Coronary artery (tissue), 2 donors: Measurements from ENCODE around the gene LRRC31.

Experiments used
- DNase-seq: peaks from one replicate; pipeline ENCODE4 v3.0.0-alpha.2; 2017; ENCODE audit warnings: low spot score
- H3K27ac ChIP-seq, 2 donors: fragments of 200-600 bp; sonication (generic); one replicate each; pipeline ENCODE4 v1.5.1; 2016 to 2019
- H3K4me3 ChIP-seq: fragments of 200-600 bp; sonication (generic); 2 replicates; pipeline ENCODE4 v1.5.1; 2016; ENCODE audit warnings: mild to moderate bottlenecking, moderate library complexity
- TF ChIP-seq, protein P1 (sequence below): fragments of 200-600 bp; sonication (generic); IDR thresholded peaks from one replicate; pipeline ENCODE4 v1.5.1; 2019; ENCODE audit warnings: antibody characterized with exemption

Gene LRRC31

GRCh38 chr3:169864270-169864669 is 5.5 kb downstream of the LRRC31 start:
- TF ChIP-seq, protein P1, sequence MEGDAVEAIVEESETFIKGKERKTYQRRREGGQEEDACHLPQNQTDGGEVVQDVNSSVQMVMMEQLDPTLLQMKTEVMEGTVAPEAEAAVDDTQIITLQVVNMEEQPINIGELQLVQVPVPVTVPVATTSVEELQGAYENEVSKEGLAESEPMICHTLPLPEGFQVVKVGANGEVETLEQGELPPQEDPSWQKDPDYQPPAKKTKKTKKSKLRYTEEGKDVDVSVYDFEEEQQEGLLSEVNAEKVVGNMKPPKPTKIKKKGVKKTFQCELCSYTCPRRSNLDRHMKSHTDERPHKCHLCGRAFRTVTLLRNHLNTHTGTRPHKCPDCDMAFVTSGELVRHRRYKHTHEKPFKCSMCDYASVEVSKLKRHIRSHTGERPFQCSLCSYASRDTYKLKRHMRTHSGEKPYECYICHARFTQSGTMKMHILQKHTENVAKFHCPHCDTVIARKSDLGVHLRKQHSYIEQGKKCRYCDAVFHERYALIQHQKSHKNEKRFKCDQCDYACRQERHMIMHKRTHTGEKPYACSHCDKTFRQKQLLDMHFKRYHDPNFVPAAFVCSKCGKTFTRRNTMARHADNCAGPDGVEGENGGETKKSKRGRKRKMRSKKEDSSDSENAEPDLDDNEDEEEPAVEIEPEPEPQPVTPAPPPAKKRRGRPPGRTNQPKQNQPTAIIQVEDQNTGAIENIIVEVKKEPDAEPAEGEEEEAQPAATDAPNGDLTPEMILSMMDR, result no peak

GRCh38 chr3:169863458-169863899 is 6.3 kb downstream of the LRRC31 start:
- no peak overlapping the region for H3K27ac ChIP-seq
- no peak for DNase-seq
- peak overlapping the region; percentile 3 for H3K4me3 ChIP-seq
- TF ChIP-seq, protein P1, result peak; percentile 91

More at GRCh38 chr3:169864270-169864669, 5.5 kb downstream of the LRRC31 start:
- Histone ChIP-seq H3K27ac (no peak overlapping the region), H3K4me3 (no peak overlapping the region)
- no peak for DNase-seq

DNA sequence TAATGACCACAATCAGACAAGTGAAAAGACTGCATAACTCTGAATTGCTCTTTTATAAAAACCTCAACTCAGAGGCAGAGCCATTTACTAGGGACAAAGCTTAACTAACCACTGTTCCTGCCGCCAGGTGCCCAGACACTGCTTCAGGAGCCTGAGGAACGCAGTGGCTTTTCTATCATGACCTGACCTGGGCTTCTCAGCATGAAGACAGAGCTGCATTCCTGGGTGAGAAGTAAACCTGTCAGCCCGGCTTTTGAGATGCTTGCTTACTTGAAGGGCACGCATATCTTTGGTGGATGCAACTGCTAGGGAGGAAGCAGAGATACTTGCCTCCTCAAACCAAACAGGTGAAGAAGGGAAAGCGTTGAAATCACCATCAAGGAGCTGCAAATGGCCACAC is 7.9 kb downstream of the LRRC31 start:
- Histone ChIP-seq H3K4me3 (no peak overlapping the region), H3K27ac (no peak overlapping the region)
- DNase-seq, result no peak
- TF ChIP-seq, protein P1, result no peak

- Histone ChIP-seq H3K4me3 (no peak overlapping the region), H3K27ac (no peak overlapping the region)
- TF ChIP-seq, protein P1, result no peak
- DNase-seq, result no peak
These were observed 11.9 kb downstream of the LRRC31 start for GRCh38 chr3:169857811-169858210.

DNA sequence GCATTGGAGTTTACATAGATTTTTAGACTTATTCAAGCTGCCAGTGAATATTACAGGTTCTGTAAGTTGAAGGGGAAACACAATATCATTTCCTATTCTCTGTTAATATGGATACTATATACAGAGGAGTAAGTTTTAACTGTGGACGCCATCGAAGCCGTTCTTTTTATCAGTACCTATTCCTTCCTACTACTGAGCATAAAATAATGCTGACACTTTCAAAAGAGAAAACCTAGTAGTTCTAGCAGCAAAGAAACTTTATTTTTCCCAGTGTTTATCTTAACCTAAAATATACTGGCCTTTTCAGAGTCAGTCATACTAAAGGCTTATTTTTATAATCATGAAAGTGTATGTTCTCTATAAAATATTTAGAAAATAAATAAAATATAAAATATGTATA is 14.2 kb downstream of the LRRC31 start:
- no peak overlapping the region for H3K27ac ChIP-seq
- TF ChIP-seq, protein P1, result no peak
- H3K4me3 ChIP-seq, result no peak overlapping the region
- no peak for DNase-seq

DNA sequence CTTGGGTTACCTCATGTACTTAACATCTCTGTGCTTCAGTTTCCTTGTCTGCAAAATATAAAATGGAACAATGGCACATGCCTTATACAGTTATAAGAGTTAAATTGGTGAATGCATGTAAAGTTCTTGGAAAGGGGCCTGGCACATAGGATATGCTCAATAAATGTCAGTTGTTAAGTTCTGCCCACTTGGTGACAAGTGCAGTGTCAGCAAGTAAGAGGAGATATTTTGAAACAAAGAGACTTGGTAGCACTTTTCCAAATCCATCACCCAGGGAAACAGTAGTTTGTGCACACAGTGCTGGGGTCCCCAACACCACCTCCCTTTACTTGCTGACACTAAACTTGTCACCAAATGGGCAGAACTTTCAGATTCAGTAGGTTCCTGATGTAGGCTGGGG is 19.1 kb downstream of the LRRC31 start:
- TF ChIP-seq, protein P1, result no peak
- DNase-seq, result no peak
- no peak overlapping the region for H3K27ac ChIP-seq
- no peak overlapping the region for H3K4me3 ChIP-seq

DNA sequence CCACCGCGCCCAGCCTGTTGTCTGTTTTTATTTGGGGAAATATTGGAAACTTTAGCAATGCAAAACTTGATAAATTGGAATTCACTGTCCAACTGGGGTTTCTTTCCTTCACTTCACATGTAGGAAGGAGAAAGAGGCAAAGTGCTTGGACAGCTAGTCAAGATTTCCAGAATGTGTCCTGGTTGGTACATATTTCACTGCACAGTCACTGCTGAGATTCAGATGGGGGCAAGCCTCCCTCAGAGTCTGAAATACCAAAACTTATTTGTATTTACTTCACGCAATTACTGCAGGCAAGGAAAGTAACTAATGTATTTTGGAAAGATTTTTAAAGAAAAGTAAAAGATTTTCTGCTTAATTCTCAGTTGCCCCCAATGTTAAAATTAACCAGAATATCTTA is 21.0 kb downstream of the LRRC31 start:
- no peak for DNase-seq
- H3K4me3 ChIP-seq, result no peak overlapping the region
- H3K27ac ChIP-seq, result no peak overlapping the region
- TF ChIP-seq, protein P1, result no peak
